IMR-90 (cell line): ENCODE measurements around the gene SPATA12. TPM values are rescaled to one million over a fixed set of nuclear protein-coding genes. Genes with fewer than 3 reads are reported as not detected.

Experiments
- ATAC-seq: fragments of 200-7000 bp; cut with Tn5 transposase; 2 replicates; pipeline ENCODE4 v1.9.1; 2020; ENCODE audit warnings: low read depth, mild to moderate bottlenecking, moderate library complexity
- BruUV-seq: library from RNA; stranded (reverse); fragments of 400-500 nt; replicated peaks from 2 replicates; lab custom pipeline; 2021; lab: Mats Ljungman, UMichigan
- CTCF ChIA-PET: fragments of 300-600 bp; formaldehyde crosslinking; extraction: SDS; loops from one replicate; lab custom pipeline; 2021; ENCODE audit warnings: antibody characterized with exemption; lab: Yijun Ruan, JAX
- POLR2A ChIA-PET: fragments of 300-600 bp; sonication (Branson Sonifier 250); formaldehyde crosslinking; loops from one replicate; lab custom pipeline; 2022; ENCODE audit warnings: antibody characterized with exemption; ENCODE audit not compliant: unreplicated experiment; lab: Charles Lee
- DNase-seq: peaks from one replicate; pipeline ENCODE4 v3.0.0; 2013
- H2AFZ ChIP-seq: replicated peaks from 2 replicates; pipeline ENCODE3; 2013; ENCODE audit warnings: low read length, mild to moderate bottlenecking; ENCODE audit not compliant: poor library complexity
- H2AK5ac ChIP-seq: 2 replicates; pipeline ENCODE4 v1.6.1; 2013; ENCODE audit warnings: low read depth, low read length, inconsistent platforms
- H2AK9ac ChIP-seq: replicated peaks from 2 replicates; pipeline ENCODE3; 2013; ENCODE audit warnings: mild to moderate bottlenecking, low read depth, low read length, moderate library complexity; ENCODE audit not compliant: poor library complexity
- H2BK120ac ChIP-seq: 2 replicates; pipeline ENCODE4 v1.6.1; 2013; ENCODE audit warnings: low read depth, low read length, inconsistent platforms
- H2BK15ac ChIP-seq: 3 replicates; pipeline ENCODE4 v1.6.1; 2013; ENCODE audit warnings: low read depth, low read length, inconsistent platforms
- H2BK20ac ChIP-seq: 2 replicates; pipeline ENCODE4 v1.6.1; 2013; ENCODE audit warnings: low read depth, mild to moderate bottlenecking, inconsistent platforms, low read length, moderate library complexity
- H2BK5ac ChIP-seq: 2 replicates; pipeline ENCODE4 v1.6.1; 2013; ENCODE audit warnings: mild to moderate bottlenecking, low read depth, low read length, inconsistent platforms; ENCODE audit not compliant: poor library complexity, severe bottlenecking
- H3K14ac ChIP-seq: replicated peaks from 2 replicates; pipeline ENCODE4 v1.6.1; 2013; ENCODE audit warnings: low read depth, low read length, inconsistent platforms
- H3K18ac ChIP-seq: 2 replicates; pipeline ENCODE4 v1.6.1; 2013; ENCODE audit warnings: low read depth, low read length, control low read depth
- H3K23ac ChIP-seq: 2 replicates; pipeline ENCODE4 v1.6.1; 2013; ENCODE audit warnings: low read depth, low read length, inconsistent platforms
- H3K27ac ChIP-seq: 2 replicates; pipeline ENCODE4 v1.5.1; 2013; ENCODE audit warnings: mild to moderate bottlenecking, control low read depth, low read length; ENCODE audit not compliant: insufficient read depth
- H3K27me3 ChIP-seq: 2 replicates; pipeline ENCODE4 v1.6.1; 2013; ENCODE audit warnings: low read length; ENCODE audit not compliant: control insufficient read depth, insufficient read depth
- H3K36me3 ChIP-seq: 2 replicates; pipeline ENCODE4 v1.6.1; 2013; ENCODE audit warnings: low read length, mixed read lengths; ENCODE audit not compliant: control insufficient read depth, insufficient read depth
- H3K4ac ChIP-seq: 2 replicates; pipeline ENCODE4 v1.6.1; 2013; ENCODE audit warnings: low read depth, low read length, inconsistent platforms
- H3K4me1 ChIP-seq: 2 replicates; pipeline ENCODE4 v1.6.1; 2013; ENCODE audit warnings: low read length, mixed read lengths; ENCODE audit not compliant: control insufficient read depth, insufficient read depth
- H3K4me2 ChIP-seq: 2 replicates; pipeline ENCODE4 v1.6.1; 2013; ENCODE audit warnings: low read depth, mild to moderate bottlenecking, control low read depth, low read length, moderate library complexity
- H3K4me3 ChIP-seq: 2 replicates; pipeline ENCODE4 v1.5.1; 2013; ENCODE audit warnings: low read depth, mild to moderate bottlenecking, control low read depth, low read length, moderate library complexity; ENCODE audit not compliant: insufficient read depth
- H3K56ac ChIP-seq: 2 replicates; pipeline ENCODE4 v1.6.1; 2013; ENCODE audit warnings: low read length, inconsistent platforms; ENCODE audit not compliant: insufficient read depth; ENCODE audit errors: extremely low read depth
- H3K79me1 ChIP-seq, 2 experiments: 2 replicates each; pipeline ENCODE4 v1.6.1; 2013; ENCODE audit warnings: low read length in 2 of 2, inconsistent platforms in 1 of 2, low read depth in 1 of 2
- H3K9ac ChIP-seq: 2 replicates; pipeline ENCODE4 v1.6.1; 2013; ENCODE audit warnings: low read depth, low read length, control low read depth
- H3K9me1 ChIP-seq: 2 replicates; pipeline ENCODE4 v1.6.1; 2013; ENCODE audit warnings: low read length, inconsistent platforms; ENCODE audit not compliant: insufficient read depth
- H3K9me3 ChIP-seq: 2 replicates; pipeline ENCODE4 v1.6.1; 2013; ENCODE audit warnings: low read length; ENCODE audit not compliant: control insufficient read depth, insufficient read depth
- H4K20me1 ChIP-seq: 2 replicates; pipeline ENCODE4 v1.6.1; 2013; ENCODE audit warnings: low read length, inconsistent platforms; ENCODE audit not compliant: insufficient read depth
- H4K5ac ChIP-seq: 2 replicates; pipeline ENCODE4 v1.6.1; 2013; ENCODE audit warnings: mild to moderate bottlenecking, low read depth, low read length, control low read depth
- H4K8ac ChIP-seq, 2 experiments: 2 replicates each; pipeline ENCODE4 v1.6.1; 2013; ENCODE audit warnings: low read depth in 2 of 2, low read length in 2 of 2, control low read depth in 1 of 2, inconsistent platforms in 1 of 2
- H4K91ac ChIP-seq: 2 replicates; pipeline ENCODE4 v1.6.1; 2013; ENCODE audit warnings: low read depth, low read length, inconsistent platforms; ENCODE audit not compliant: insufficient read depth
- BHLHE40 ChIP-seq: fragments of 150-350 bp; IDR thresholded peaks from 2 replicates; pipeline ENCODE4 v1.6.1; 2016; ENCODE audit warnings: mild to moderate bottlenecking, low read depth, low read length
- CEBPB ChIP-seq: IDR thresholded peaks from 2 replicates; pipeline ENCODE4 v1.6.1; 2012; ENCODE audit warnings: low read depth, low read length, improper control_type of control experiment
- CHD1 ChIP-seq: IDR thresholded peaks from 2 replicates; pipeline ENCODE4 v1.6.1; 2012; ENCODE audit warnings: low read depth, low read length, improper control_type of control experiment
- ELK1 ChIP-seq: fragments of 150-350 bp; IDR thresholded peaks from 2 replicates; pipeline ENCODE4 v1.6.1; 2016; ENCODE audit warnings: low read depth, mild to moderate bottlenecking, low read length, moderate library complexity, borderline replicate concordance
- FOS ChIP-seq: fragments of 150-350 bp; IDR thresholded peaks from 2 replicates; pipeline ENCODE4 v1.6.1; 2016; ENCODE audit warnings: low read depth, low read length
- MAFK ChIP-seq: IDR thresholded peaks from 2 replicates; pipeline ENCODE4 v1.6.1; 2012; ENCODE audit warnings: low read depth, low read length, improper control_type of control experiment
- MAZ ChIP-seq: IDR thresholded peaks from 2 replicates; pipeline ENCODE4 v1.6.1; 2012; ENCODE audit warnings: low read depth, mild to moderate bottlenecking, low read length, improper control_type of control experiment, moderate library complexity, borderline replicate concordance
- MXI1 ChIP-seq: IDR thresholded peaks from 2 replicates; pipeline ENCODE4 v1.6.1; 2012; ENCODE audit warnings: low read depth, mild to moderate bottlenecking, low read length, moderate library complexity, borderline replicate concordance
- NFE2L2 ChIP-seq: fragments of 150-350 bp; IDR thresholded peaks from 2 replicates; pipeline ENCODE4 v1.6.1; 2016; ENCODE audit warnings: low read depth, mild to moderate bottlenecking, low read length
- POLR2A ChIP-seq: IDR thresholded peaks from 2 replicates; pipeline ENCODE4 v1.6.1; 2012; ENCODE audit warnings: mild to moderate bottlenecking, low read depth, low read length
- RAD21 ChIP-seq: IDR thresholded peaks from 2 replicates; pipeline ENCODE4 v1.6.1; 2012; ENCODE audit warnings: low read length, improper control_type of control experiment
- RCOR1 ChIP-seq: IDR thresholded peaks from 2 replicates; pipeline ENCODE4 v1.6.1; 2012; ENCODE audit warnings: mild to moderate bottlenecking, low read length, improper control_type of control experiment; ENCODE audit not compliant: insufficient replicate concordance
- RFX5 ChIP-seq: IDR thresholded peaks from 2 replicates; pipeline ENCODE4 v1.8.0; 2012; ENCODE audit warnings: low read depth, mild to moderate bottlenecking, low read length, moderate library complexity
- SMC3 ChIP-seq: fragments of 150-350 bp; IDR thresholded peaks from 2 replicates; pipeline ENCODE4 v1.6.1; 2016; ENCODE audit warnings: low read depth, mild to moderate bottlenecking, antibody characterized with exemption, low read length, moderate library complexity
- WGBS, 2 experiments: methylation state at CpG; one replicate each; pipeline versions ENCODE4 v1.1.5 to v1.1.7; 2013; ENCODE audit warnings: missing lambda C conversion rate in 2 of 2; ENCODE audit not compliant: insufficient read length in 1 of 2; ENCODE audit errors: extremely low coverage in 2 of 2; 5-methylcytosine and 5-hydroxymethylcytosine counted together
- dilution Hi-C: fragments of 300-500 bp; cut with HindIII; formaldehyde crosslinking; loops from one replicate; pipeline ENCODE4 v1.14.3; 2018; ENCODE audit warnings: low sequenced_read_pairs; ENCODE audit not compliant: unreplicated experiment
- in situ Hi-C: fragments of 300-500 bp; cut with MboI; formaldehyde crosslinking; loops from 3 replicates; pipeline ENCODE4 v1.14.3; 2019; ENCODE audit warnings: low sequenced_read_pairs, inconsistent platforms, mixed read lengths
- intact Hi-C: fragments of 100-400 bp; cut with micrococcal nuclease; formaldehyde crosslinking; loops from 2 replicates; pipeline ENCODE4 v1.10.0; 2022
- polyA plus RNA-seq, 3 experiments: library from polyadenylated mRNA; depleted of rRNA; stranded (reverse); fragments of >200 nt; gene quantifications; 2 replicates each; pipeline ENCODE4 v1.2.3, GENCODE V29; 2012; ENCODE audit warnings: low replicate concordance in 1 of 3
- total RNA-seq: library from RNA; depleted of rRNA; stranded (reverse); fragments of >200 nt; gene quantifications from 2 replicates; pipeline ENCODE4 v1.2.3, GENCODE V29; 2012
- TF ChIP-seq, protein P1 (sequence below): conservative IDR thresholded peaks from 2 replicates; pipeline ENCODE4 v1.5.1; 2012; ENCODE audit warnings: mild to moderate bottlenecking, low read depth, low read length, improper control_type of control experiment
- TF ChIP-seq, protein P2 (sequence below): fragments of 150-350 bp; IDR thresholded peaks from 2 replicates; pipeline ENCODE4 v1.6.1; 2017; ENCODE audit warnings: mild to moderate bottlenecking, antibody characterized with exemption, low read length, low read depth

Gene SPATA12
- total and polyA plus RNA-seq, 2 of the 4 experiments (the other 2 are of a cell fraction) = under 0.01 TPM; not detected in 1

DNA sequence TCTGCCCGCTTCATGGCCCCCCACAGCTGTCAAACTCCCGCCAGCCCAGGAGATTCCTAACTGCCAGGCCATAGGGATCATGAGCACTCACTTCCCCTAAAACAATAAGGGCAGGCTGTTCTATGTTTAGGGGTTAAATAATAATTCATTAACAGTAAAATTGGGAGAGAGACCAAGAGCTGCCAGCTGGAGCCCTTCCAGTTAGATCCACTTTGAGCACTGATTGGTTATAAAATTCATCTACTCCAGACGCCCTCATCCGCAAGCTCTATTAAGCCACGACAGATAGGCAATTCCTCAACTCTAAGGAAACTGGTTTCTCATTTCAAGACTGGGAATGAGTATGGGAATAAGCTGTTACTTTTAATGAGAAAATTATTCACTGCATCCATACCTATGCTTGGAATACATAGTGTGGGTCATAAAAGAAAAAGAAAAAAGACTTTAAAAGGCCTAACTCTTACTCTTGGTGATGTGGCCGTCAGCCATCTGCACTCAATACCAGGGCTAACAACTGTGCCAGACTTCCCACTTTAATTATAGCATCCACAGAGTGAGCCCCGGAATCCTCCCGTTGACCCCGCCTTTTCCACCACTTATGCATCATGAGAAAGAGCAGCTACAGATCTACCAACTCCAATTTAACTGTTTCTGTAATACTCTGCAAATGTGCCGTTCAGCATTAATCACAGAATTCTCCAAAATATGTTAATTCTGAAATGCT is 60.1 kb downstream of the SPATA12 start:
- in situ Hi-C loops = no loop called here
- Histone ChIP-seq H3K4ac (no peak overlapping the region), H2AK5ac (no peak overlapping the region), H2BK120ac (no peak overlapping the region), H4K5ac (no peak overlapping the region), H3K79me1 (no peaks in the 10 kb centered on the region), H4K8ac (no peak overlapping the region), H4K91ac (no peak overlapping the region), H2BK15ac (no peak overlapping the region), H3K9ac (no peak overlapping the region), H3K14ac (no peak overlapping the region), H3K18ac (no peak overlapping the region), H2BK20ac (no peak overlapping the region), H2BK5ac (no peak overlapping the region), H3K36me3 (no peaks in the 10 kb centered on the region), H3K9me3 (no peaks in the 10 kb centered on the region), H3K27me3 (peaks cover 5% of the 10 kb centered on the region; the same call in 1 of the 2 replicates), H3K56ac (no peak overlapping the region), H3K9me1 (no peaks in the 10 kb centered on the region), H4K20me1 (no peaks in the 10 kb centered on the region), H3K4me2 (no peak overlapping the region), H3K23ac (no peak overlapping the region), H2AK9ac (no peak overlapping the region), H3K27ac (no peak overlapping the region), H2AFZ (no peak overlapping the region), H3K4me3 (no peak overlapping the region), H3K4me1 (no peaks in the 10 kb centered on the region)
- POLR2A ChIA-PET = no interaction called here
- DNase-seq (no peak), ATAC-seq (no peak)
- no TSS peak for BruUV-seq
- intact Hi-C loops = no loop called here
- no peak for TF ChIP-seq MAZ
- TF ChIP-seq BHLHE40 = no peak
- no peak for TF ChIP-seq ELK1
- TF ChIP-seq MAFK = no peak
- TF ChIP-seq FOS = no peak
- no peak for TF ChIP-seq NFE2L2
- no peak for TF ChIP-seq MXI1
- no peak for TF ChIP-seq POLR2A
- no peak for TF ChIP-seq RCOR1
- no peak for TF ChIP-seq CHD1
- no peak for TF ChIP-seq RFX5
- TF ChIP-seq, protein P1, sequence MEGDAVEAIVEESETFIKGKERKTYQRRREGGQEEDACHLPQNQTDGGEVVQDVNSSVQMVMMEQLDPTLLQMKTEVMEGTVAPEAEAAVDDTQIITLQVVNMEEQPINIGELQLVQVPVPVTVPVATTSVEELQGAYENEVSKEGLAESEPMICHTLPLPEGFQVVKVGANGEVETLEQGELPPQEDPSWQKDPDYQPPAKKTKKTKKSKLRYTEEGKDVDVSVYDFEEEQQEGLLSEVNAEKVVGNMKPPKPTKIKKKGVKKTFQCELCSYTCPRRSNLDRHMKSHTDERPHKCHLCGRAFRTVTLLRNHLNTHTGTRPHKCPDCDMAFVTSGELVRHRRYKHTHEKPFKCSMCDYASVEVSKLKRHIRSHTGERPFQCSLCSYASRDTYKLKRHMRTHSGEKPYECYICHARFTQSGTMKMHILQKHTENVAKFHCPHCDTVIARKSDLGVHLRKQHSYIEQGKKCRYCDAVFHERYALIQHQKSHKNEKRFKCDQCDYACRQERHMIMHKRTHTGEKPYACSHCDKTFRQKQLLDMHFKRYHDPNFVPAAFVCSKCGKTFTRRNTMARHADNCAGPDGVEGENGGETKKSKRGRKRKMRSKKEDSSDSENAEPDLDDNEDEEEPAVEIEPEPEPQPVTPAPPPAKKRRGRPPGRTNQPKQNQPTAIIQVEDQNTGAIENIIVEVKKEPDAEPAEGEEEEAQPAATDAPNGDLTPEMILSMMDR = no peak
- TF ChIP-seq SMC3 = no peak
- no peak for TF ChIP-seq CEBPB
- TF ChIP-seq RAD21 = no peak
- TF ChIP-seq, protein P2, sequence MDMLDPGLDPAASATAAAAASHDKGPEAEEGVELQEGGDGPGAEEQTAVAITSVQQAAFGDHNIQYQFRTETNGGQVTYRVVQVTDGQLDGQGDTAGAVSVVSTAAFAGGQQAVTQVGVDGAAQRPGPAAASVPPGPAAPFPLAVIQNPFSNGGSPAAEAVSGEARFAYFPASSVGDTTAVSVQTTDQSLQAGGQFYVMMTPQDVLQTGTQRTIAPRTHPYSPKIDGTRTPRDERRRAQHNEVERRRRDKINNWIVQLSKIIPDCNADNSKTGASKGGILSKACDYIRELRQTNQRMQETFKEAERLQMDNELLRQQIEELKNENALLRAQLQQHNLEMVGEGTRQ = no peak
- dilution Hi-C loops = no loop called here
- WGBS, 2 experiments = no CpG with 5 or more reads among the region's 10 CpGs
- CTCF ChIA-PET = no interaction called here
